Activated CD8-positive, alpha-beta memory T cell treated with anti-CD3 and anti-CD28 coated beads for 4 hours (primary cell): ENCODE data around the gene MBP.
"Not testable (repeated sequence)": the region's sequence is repeated elsewhere in the genome, so short reads cannot be mapped to it uniquely, and the experiment has no call there.

Source experiments
- DNase-seq, 2 donors: peaks; one replicate each; pipeline ENCODE4 v3.0.0-alpha.2; 2020; ENCODE audit warnings: low read depth in 2 of 2

MBP gene

GRCh38 chr18:77022556-77022955 is 110.0 kb downstream of the MBP start:
- DNase-seq = no peak

GRCh38 chr18:77022116-77022515 is 110.5 kb downstream of the MBP start:
- no peak for DNase-seq

GRCh38 chr18:77021478-77021877 is 111.1 kb downstream of the MBP start:
- not testable (repeated sequence) for DNase-seq

- DNase-seq = no peak
Measured at GRCh38 chr18:77021075-77021474, 111.5 kb downstream of the MBP start.

GRCh38 chr18:77020561-77020960 is 112.0 kb downstream of the MBP start:
- DNase-seq = no peak

- DNase-seq = no peak
Measured at GRCh38 chr18:77019641-77020040, 112.9 kb downstream of the MBP start.

GRCh38 chr18:77018650-77019049 is 113.9 kb downstream of the MBP start:
- DNase-seq = not testable (repeated sequence)

- DNase-seq = no peak
Measured at GRCh38 chr18:77017355-77017754, 115.2 kb downstream of the MBP start.

- no peak for DNase-seq
Measured at GRCh38 chr18:77016936-77017335, 115.6 kb downstream of the MBP start.

- no peak for DNase-seq
Measured at GRCh38 chr18:77015771-77016710, 116.5 kb downstream of the MBP start.

GRCh38 chr18:77015169-77015568 is 117.4 kb downstream of the MBP start:
- DNase-seq = no peak

GRCh38 chr18:77014538-77014937 is 118.0 kb downstream of the MBP start:
- DNase-seq = no peak

GRCh38 chr18:77013811-77014521 is 118.6 kb downstream of the MBP start:
- no peak for DNase-seq

GRCh38 chr18:77012806-77013541 is 119.6 kb downstream of the MBP start:
- DNase-seq = no peak

- no peak for DNase-seq
Measured at GRCh38 chr18:77012120-77012519, 120.5 kb downstream of the MBP start.

- DNase-seq = no peak
Measured at GRCh38 chr18:77009675-77010074, 122.9 kb downstream of the MBP start.

- DNase-seq = no peak
Measured at GRCh38 chr18:77008576-77009315, 123.8 kb downstream of the MBP start.

GRCh38 chr18:77008006-77008405 is 124.6 kb downstream of the MBP start:
- DNase-seq = no peak

GRCh38 chr18:77007251-77007650 is 125.3 kb downstream of the MBP start:
- DNase-seq = no peak

- DNase-seq = no peak
Measured at GRCh38 chr18:77006305-77007175, 126.0 kb downstream of the MBP start.
